HG02885 (cell line): ENCODE measurements around the gene CYP1B1.
A peak's percentile ranks its signal among the peaks of the same experiment; 100 is the strongest.

Source experiments
- ATAC-seq: cut with Tn5 transposase; IDR thresholded peaks from one replicate; pipeline ENCODE4 v1.9.1; 2021; ENCODE audit warnings: mild to moderate bottlenecking; ENCODE audit not compliant: unreplicated experiment, poor library complexity

The CYP1B1 gene

GRCh38 chr2:38077431-38077769, 1.4 kb upstream of the CYP1B1 start:
- ATAC-seq, result no peak

- peak; percentile 56 for ATAC-seq
These were observed 919 bp upstream of the CYP1B1 start for GRCh38 chr2:38076710-38077430.

- ATAC-seq, result peak; percentile 46
These were observed 280 bp upstream of the CYP1B1 start for GRCh38 chr2:38076152-38076709.

- no peak for ATAC-seq
These were observed 1.0 kb downstream of the CYP1B1 start for GRCh38 chr2:38074764-38075506.

- no peak for ATAC-seq
These were observed 1.7 kb downstream of the CYP1B1 start for GRCh38 chr2:38074058-38074763.

GRCh38 chr2:38073211-38074057, 2.5 kb downstream of the CYP1B1 start:
- no peak for ATAC-seq

- no peak for ATAC-seq
These were observed 5.5 kb downstream of the CYP1B1 start for GRCh38 chr2:38070438-38070837.

GRCh38 chr2:38068234-38068633, 7.7 kb downstream of the CYP1B1 start:
- no peak for ATAC-seq

GRCh38 chr2:38066421-38067115, 9.4 kb downstream of the CYP1B1 start:
- no peak for ATAC-seq

GRCh38 chr2:38065502-38066135, 10.3 kb downstream of the CYP1B1 start:
- no peak for ATAC-seq

GRCh38 chr2:38064801-38065501, 11.0 kb downstream of the CYP1B1 start:
- ATAC-seq, result no peak

GRCh38 chr2:38060236-38061018, 15.5 kb downstream of the CYP1B1 start:
- ATAC-seq, result no peak

GRCh38 chr2:38057651-38058410, 18.1 kb downstream of the CYP1B1 start:
- no peak for ATAC-seq

- ATAC-seq, result no peak
These were observed 19.7 kb downstream of the CYP1B1 start for GRCh38 chr2:38056216-38056615.

GRCh38 chr2:38045811-38046210, 30.1 kb downstream of the CYP1B1 start:
- no peak for ATAC-seq

- ATAC-seq, result no peak
These were observed 36.6 kb downstream of the CYP1B1 start for GRCh38 chr2:38039121-38039910.
